Amniotic stem cell (primary cell): ENCODE data around the gene TXN2.
A peak's percentile ranks its signal among the peaks of the same experiment; 100 is the strongest.
"Not testable (repeated sequence)": the region's sequence is repeated elsewhere in the genome, so short reads cannot be mapped to it uniquely, and the experiment has no call there.

ENCODE experiments used
- DNase-seq: peaks from one replicate; lab custom pipeline; 2025; lab: John Stamatoyannopoulos, UW

TXN2 gene

DNA sequence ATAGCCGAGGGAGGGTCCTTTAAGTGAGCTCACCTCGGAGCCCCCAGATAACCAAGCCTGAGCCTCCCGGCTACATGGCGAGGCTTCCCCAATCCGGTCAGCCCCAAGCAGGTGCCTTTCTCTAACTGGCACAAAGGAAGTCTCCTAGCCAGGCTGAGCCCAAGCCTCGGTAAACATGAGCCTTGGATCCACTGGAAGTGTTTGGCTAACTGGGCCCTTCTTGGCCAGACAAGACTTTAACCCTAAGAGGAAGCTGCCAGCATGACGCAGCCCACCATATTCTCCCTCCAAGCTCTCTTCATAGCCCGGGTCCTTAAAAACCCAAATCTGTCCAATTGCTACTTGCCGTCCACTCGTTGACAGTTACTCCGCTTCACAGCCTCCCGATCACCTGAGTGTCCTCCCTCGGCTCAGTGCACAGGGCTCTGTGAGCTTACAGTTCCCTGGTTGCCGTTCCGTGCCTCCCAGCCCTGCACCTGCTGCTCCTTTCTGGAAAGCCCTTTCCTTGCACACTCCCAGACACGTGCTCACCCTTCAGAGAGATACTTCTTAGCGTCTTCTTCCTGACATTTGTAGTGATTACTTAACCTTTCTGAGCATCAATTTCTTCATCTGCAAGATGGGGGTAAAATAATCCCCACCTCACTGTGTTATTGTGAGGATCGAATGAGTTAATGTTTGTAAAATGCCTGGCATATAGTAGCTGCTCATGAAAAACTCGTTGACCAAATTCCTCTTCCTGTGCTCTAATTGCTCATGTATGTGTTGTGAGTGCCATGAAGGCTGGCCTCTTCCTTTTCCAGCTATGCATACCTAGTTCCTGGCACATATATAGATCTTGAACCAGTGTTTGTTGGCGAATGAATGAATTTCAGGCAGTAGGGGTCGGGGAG lies 25.6 kb downstream of the TXN2 start:
- DNase-seq = no peak

DNA sequence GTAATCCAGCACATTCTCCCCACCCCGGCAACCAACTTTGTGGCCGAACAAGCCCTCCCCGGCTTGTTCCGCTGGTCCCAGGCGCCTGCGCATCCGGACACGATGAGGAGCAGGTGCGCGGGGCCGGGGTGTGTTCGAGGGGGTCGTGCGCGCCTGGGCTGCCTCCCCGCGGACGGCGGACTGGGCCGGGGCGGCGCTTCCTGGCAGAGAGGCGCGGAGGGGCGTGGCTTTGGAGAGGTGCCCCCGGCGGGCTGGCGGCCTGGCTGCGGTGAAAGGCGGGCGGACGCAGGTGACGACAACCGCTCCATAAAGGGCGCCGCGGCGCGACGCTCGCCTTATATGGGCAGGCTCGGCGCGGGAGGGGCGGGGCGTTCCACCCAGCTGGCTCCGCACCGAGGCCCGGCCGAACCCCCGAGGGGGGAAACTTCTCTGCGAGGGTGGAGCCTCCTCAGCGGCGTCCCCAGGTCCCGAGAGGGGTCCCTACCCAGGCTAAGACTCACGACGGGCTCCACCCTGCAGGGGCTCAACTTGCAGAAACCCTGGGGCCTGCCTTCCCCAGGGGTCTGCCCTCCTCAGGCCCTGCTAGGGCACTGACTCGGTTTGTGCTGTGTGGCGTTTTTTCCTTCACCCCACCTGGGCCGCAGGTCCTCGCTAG lies 26.4 kb downstream of the TXN2 start:
- no peak for DNase-seq

DNA sequence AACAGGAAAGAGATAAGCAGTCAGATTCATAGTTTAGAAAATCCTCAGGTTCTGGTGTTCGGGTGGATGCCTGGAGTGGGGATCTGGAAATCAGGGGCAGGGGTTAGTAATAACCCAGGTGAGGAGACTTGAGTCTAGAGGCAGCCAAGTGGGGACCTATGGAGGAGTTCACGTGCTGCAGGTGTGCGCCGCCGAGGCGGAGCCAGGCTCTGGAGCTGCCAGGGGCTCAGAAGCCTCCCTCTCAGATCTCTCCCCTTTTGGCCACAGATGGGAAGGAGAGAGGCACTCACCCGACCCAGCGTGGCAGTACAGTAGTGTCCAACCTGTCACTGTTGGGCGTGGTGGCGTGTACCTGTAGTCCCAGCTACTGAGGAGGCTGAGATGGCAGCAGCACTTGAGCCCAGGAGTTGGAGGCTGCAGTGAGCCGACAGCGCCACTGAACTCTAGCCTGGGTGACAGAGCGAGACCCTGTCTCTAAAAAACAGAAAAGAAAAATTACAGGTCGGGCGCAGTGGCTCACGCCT lies 27.5 kb downstream of the TXN2 start:
- no peak for DNase-seq

DNA sequence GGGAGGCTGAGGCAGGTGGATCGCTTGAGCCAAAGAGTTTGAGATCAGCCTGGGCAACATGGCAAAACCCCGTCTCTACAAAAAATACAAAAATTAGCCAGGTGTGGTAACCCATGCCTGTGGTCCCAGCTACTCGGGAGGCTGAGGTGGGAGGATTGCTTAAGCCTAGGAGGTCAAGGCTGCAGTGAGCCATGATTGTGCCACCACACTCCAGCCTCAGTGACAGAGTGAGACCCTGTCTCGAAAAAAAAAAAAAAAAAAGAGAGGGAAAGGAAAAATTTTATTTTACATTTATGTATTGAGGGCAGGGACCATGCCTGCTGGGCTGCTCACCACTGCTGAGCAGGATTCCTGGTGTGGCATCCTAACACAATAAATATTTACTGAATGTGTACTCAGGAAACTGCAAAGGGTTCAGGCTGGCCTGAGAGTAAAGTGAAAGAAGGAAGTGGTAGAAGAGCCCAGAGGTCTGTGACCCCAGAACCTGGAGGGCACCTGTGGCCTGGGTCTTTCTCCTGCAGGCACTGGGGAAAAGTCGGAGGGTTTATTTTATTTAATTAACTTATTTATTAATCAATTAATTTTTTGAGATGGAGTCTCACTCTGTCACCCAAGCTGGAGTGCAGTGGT lies 28.3 kb downstream of the TXN2 start:
- not testable (repeated sequence) for DNase-seq

DNA sequence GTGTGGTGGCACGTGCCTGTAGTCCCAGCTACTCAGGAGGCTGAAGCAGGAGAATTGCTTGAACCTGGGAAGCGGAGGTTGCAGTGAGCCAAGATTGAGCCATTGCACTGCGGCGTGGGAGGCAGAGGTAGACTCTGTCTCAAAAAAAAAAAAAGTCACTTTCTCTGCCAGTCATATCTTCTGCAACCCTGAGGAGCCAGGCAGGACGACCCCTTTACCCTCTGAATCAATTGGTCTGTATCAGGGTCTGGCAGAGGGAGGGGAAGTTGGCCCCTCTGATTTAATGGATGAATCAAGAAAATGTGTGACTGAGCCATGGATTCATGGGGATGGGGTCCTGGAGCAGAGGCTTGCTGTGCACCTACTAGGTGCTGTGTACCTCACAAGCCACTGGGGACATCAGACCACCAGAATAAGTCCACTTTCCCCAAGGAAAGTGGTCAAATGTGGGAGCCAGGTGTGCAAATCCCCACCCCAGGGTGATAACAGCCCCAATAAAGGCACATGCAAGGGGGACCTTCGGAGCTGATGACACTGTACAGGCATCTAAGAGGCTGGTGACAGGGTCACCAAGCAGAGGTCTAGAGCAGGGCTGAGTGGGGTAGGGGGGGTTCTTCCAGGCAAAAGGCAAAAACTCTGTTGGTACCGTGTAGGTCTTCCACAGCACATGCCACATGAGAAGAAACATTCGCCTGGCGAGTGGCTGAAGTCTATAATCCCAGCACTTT lies 29.0 kb downstream of the TXN2 start:
- DNase-seq = no peak

DNA sequence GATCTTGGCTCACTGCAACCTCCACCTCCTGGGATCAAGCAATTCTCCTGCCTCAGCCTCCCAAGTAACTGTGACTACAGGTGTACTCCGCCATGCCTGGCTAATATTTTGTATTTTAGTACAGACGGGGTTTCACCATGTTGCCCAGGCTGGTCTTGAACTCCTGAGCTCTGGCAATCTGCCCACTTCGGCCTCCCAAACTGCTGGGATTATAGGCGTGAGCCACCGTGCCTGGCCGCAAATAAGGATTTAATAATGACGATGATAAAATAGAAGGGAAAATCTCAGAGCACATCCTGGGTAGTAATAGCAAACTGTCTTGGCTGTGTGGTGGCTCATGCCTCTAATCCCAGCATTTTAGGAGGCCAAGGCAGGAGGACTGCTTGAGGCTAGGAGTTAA lies 30.5 kb downstream of the TXN2 start:
- DNase-seq = not testable (repeated sequence)

DNA sequence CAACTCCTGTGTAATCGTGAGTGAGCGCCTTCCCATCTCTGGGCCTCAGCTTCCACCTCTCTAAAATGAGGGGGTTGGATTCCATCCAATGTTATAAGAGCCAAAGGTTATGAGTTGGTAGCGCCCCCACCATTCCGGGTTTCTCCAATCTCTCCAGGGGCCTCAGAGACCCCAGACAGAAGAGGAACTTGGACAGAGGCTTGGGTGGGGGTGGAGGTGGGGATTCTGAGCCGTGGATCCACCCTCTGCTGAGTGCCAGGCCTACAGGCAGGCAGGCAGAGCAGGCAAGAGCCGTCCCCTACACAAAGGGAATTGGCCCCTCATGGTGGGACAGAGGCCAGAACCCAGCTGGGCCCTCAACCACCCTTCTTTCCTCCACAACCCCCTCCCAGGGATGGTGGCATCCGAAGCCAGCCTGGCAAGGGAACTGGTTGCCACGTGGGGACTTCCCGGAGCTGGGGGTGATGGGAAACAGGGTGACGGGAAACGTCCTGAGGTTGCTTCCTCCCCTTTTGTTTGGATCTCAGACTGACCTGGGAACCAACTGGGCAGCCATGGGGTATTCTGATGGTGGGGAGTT lies 31.8 kb downstream of the TXN2 start:
- DNase-seq = no peak

DNA sequence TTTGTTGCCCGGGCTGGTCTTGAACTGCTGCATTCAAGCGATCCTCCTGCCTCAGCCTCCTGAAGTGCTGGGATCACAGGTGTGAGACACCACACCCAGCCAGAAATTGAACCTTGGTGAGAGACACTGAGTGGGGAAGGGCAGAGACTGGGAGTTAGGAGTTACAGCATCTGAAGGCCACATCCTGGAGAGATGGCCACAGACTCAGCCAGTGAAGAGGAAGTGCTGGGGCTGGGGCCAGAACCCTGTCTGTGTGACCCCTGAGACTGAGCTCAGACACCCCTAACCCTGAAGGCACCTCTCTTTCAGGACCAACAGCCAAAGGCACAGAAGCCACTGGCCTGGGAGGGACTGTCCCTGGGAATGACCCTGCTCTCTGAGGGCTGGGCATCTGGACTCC lies 33.8 kb downstream of the TXN2 start:
- no peak for DNase-seq

DNA sequence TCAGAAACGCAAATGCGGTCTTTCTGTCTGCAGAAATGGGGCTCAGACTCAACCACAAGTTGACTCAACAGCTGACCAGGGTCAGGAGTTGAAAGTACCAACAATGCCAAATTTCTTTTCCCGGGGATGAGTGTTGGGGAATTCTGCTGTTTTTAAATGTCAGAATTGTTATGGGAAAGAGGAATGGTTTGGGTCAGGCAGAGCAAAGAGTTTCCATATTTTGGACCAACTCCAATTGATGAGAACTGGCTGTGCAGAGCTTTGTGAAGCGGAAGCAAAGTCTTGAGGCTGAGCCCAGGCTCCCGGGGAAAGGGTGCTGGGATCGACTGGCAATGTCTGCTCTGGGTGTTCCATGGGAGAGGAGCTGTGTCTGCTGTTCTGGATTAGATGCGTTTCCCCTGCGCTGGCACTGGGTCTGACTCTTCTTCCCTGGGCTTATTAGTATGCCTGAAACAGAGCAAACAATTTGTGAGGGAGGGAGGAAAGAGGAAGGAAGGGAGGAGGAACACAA lies 36.2 kb downstream of the TXN2 start:
- peak; percentile 47 for DNase-seq

DNA sequence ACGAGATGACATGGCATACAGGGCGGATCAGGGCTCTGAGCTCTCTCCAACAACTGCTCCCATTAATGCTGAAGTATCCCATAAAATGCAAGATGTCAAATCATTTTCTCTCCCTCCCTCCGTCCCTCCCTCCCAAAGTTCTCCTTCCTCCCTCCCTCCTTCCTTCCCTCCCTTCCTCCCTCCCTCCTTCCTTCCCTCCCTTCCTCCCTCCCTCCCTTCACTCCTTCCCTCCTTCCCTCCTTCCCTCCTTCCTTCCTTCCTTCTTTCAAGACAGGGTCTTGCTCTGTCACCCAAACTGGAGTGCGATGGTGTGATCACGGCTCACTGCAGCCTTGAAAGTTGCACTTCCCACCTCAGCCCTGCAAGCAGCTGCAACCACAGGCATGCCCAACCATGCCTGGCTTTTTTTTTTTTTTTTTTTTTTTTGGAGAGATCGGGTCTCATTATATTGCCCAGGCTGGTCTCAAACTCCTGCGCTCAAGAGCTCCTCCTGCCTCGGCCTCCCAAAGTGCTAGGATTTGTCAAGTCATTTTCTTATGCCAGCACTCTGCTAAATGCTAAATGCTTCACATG lies 38.2 kb downstream of the TXN2 start:
- DNase-seq = no peak

DNA sequence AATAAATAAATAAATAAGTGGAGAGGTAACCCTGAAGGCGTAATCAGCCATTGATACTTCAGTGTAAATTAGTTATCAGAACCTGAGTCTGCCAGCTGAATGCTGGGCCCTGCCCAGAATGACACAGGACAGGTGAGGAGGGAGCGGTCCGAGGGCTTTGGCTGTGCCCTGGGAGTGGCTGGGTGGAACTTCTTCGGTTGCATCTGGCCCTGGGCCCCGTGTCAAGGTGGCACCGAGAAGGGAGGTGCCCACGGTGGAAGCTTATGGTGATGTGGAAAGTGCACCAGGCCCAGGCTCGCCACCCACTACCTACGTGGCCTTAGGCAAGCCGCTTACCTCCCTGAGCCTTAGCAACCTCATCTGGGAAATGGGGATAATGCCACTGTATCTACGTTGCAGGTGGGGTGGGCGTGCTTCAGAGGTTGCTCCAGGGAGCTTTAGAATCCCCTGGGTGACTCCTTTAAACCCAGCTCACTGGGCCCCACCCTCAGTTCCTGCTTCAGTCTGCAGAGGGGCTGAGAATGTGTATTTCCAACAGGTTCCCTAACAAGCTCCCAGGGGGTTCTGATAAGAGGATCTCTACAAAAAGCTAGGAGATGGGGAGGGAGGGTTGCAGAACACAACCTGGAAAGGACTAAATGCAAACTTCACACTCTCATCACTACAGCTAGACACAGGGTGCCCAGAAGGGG lies 38.8 kb downstream of the TXN2 start:
- no peak for DNase-seq

DNA sequence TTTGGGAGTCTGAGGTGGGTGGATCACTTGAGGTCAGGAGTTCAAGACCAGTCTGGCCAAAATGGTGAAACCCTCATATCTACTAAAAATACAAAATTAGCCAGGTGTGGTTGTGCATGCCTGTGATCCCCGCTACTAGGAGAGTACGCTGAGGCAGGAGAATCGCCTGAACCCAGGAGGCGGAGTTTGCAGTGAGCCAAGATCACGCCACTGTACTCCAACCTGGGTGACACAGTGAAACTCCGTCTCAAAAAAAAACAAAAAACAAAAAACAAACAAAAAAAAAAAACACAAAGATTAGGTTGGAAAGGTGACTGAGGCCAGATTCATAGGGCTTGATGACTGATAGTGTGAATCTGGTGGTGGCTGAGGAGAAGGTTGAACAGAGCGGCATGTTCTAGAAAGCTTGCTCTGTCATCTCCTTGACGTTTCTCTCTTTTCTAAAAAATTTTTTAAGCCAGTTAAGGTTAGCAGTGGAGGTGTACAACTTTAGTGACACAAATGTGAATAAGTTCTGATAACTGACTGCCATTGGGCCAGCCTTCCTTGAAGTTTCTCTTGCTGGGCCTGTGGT lies 40.9 kb downstream of the TXN2 start:
- DNase-seq = no peak

DNA sequence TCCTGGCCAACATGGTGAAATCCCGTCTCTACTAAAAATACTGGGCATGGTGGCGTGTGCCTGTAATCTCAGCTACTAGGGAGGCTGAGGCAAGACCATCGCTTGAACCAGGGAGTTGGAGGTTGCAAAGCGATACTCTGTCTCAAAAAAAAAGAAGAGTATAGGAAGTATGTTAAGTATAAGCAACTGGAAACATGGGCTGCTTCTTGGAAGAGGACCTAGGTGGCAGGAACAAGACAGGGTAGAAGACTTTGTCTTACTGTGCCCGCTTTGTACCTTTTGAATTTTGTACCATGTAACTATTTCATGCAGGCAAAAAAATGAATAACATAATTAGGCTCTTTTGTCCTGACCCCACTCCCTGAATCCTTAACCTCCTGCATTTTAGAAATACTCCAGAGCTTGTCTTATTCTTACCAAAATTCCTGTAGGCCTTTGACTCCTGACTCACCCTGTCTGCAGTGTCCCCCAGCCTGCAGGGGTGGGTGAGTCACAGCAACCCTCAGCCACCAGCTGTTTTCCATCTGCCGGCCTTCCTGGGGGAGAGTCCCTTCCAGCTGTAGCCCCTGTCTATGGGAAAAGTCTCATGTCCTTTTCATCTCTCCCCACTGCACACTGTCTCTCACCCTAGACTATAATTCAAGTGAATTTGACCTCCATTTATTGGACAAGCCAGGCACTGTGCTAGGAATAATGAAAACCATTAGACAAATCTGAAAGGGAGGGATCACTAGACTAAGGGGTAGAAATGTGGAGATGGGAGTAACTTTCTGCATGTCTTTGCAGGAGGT lies 41.8 kb downstream of the TXN2 start:
- DNase-seq = peak; percentile 55

DNA sequence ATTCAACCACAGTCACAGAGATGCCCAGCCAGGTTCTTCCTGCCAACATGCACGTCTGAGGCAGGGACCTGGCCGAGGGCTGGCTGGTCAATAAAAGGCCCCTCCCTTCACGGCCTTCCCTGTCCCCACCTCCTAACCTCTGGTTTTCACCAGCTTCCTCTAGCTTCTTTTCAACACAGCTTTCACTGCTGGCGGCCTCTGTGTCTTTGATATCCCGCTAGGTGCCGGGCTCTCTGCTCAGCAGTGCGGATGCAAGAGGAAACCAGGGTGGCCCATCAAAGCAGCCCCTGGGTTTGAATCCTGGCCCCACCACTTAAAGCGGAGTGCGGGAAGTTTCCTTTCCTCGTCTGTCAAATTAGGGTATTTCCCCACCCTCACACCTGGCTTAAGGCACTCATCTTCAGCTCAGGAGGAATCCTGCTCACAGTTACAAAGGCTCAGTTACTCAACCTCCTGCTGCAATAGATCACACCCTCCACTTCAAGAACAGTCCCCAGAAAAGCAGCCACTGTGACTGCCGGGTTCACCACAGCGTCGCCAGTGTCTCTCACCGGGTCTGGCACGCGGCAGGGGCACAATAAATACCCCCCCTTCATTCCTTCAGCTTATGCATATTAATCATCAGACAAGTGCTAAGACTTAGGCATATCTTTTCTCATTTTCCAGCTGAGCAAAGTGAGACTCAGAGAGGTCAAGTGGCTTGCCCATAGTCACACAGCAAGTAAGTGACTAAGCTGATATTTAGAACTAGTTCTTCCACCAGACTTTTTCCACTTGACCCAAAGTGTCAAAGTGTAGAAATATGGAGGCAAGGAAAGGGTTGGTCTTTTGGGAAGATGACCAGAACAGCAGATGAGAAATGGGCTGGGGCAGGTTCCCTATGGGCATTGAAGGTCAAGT lies 45.7 kb downstream of the TXN2 start:
- no peak for DNase-seq

DNA sequence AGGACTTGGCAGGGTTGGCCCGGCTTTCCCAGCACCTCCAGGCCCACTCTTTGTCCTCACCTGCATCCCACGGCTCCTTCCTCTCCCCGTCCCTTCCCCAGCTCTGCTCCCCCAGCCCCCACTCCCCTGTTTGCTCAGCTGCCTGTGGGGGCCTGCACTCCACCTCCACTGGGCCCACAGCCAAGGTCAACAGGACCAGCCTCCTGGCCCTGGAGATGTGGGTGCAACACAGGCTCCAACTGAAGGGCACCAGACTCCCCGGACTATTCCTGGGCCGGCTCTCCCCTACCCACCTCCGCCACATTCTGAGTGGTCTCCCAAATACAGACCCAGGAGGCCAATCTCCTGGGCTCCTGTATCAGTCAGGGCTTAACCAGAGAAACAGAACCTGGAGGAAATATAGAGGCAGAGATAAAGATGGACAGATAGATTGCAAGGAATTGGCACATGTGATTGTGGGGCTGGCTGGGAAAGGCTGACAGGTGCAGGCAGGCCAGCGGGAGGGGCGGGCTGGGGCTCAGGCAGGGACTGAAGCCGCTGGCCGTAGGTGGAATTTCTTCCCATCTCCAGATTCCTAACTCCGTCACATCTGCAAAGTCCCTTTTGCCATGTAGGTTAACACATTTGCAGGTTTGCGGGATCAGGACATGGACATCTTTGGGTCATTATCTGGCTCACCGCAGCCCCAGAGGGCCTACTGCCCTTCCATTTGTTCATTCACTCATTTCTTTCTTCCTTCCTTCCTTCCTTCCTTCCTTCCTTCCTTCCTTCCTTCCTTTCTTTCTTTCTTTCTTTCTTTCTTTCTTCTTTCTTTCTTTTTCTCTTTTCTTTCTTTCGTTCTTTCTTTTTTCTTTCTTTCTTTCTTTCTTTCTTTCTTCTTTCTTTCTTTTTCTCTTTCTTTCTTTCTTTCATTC lies 47.9 kb downstream of the TXN2 start:
- DNase-seq = no peak

DNA sequence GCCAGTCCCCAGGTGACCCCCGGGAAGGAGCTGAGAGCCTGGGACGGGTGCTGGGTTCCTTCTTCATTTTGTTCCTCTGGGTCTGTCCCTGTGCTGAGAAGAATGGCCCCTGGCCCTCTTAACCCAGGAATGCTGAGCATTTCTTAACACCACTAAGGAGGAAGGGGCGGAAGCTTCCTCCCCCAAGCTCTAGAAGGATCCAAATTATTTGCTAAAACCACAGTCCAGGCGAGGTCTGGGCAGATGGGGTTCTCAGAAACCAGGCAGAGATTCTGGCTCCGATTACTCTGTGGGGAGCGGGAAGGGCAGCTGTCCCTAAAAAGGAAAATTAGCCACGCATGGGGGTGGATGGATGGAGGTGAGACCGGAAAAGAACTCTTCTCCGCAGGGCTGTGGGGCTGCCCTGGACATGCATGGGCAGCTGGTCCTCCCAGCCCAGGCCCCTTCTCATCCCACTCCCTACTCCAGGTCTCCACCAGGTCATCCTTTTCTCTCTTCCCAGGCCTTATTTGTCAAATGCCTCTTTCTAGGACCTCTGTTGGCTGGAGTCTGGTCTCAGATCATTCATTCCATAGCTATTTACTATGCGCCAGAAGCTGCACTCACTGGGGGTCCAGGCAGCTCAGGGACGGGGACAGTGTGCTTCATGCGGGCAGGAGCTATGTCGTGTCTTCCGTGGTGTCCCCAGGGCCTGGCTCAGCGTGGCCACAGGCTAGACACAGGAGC lies 48.7 kb downstream of the TXN2 start:
- DNase-seq = no peak

DNA sequence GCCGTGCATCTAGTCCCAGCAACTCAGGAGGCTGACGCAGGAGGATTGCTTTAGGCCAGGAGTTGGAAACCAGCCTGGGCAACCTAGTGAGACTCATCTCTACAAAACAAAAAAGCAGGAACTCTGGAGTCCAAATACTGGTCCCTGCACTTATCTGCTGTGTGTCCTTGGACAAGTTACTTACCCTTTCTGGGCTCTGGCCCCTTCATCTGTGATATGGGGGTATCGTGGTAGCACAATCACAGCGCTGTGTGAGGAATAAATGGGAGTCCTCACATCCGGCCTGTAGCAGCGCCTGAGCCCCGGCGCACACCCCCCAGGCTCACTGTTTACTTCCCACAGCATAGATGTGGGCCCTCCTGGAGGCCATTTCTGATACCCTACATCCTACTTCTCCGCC lies 49.5 kb downstream of the TXN2 start:
- DNase-seq = no peak
